H1 (cell line): ENCODE measurements around the gene SERPINB5. TPM values are rescaled to one million over a fixed set of nuclear protein-coding genes. Genes with fewer than 3 reads are reported as not detected.

Experiments
- CTCF ChIA-PET: fragments of 300-600 bp; sonication (Branson Sonifier 250); formaldehyde crosslinking; loops from one replicate; lab custom pipeline; 2021; ENCODE audit not compliant: partially characterized antibody; lab: Charles Lee
- POLR2A ChIA-PET: fragments of 300-600 bp; sonication (Branson Sonifier 250); formaldehyde crosslinking; loops from one replicate; lab custom pipeline; 2021; ENCODE audit warnings: inconsistent platforms; ENCODE audit not compliant: partially characterized antibody; lab: Charles Lee
- DNase-seq, 2 experiments: peaks; one replicate each; pipeline versions ENCODE4 v3.0.0 to v3.0.0-alpha.2; 2010 to 2022; ENCODE audit warnings: low spot score in 2 of 2, low read depth in 1 of 2, mixed read lengths in 1 of 2
- FAIRE-seq: peaks from 2 replicates; lab custom pipeline; 2011; peaks lifted over from hg19 to GRCh38; lab: Jason Lieb, UNC
- H2AFZ ChIP-seq: 2 replicates; pipeline ENCODE4 v1.8.1; 2012; ENCODE audit warnings: low read length, inconsistent platforms
- H2AK5ac ChIP-seq: 2 replicates; pipeline ENCODE4 v1.6.1; 2013; ENCODE audit warnings: low read depth, low read length
- H2BK120ac ChIP-seq: replicated peaks from 2 replicates; pipeline ENCODE3; 2013; ENCODE audit warnings: low read depth, low read length, inconsistent platforms
- H2BK12ac ChIP-seq: 2 replicates; pipeline ENCODE4 v1.6.1; 2013; ENCODE audit warnings: low read depth, low read length
- H2BK15ac ChIP-seq: 2 replicates; pipeline ENCODE4 v1.6.1; 2013; ENCODE audit warnings: low read length
- H2BK20ac ChIP-seq: 2 replicates; pipeline ENCODE4 v1.6.1; 2013; ENCODE audit warnings: low read length
- H2BK5ac ChIP-seq: 2 replicates; pipeline ENCODE4 v1.6.1; 2013; ENCODE audit warnings: low read depth, low read length
- H3K14ac ChIP-seq: 2 replicates; pipeline ENCODE4 v1.6.1; 2013; ENCODE audit warnings: inconsistent platforms; ENCODE audit not compliant: insufficient read length
- H3K18ac ChIP-seq: 2 replicates; pipeline ENCODE4 v1.6.1; 2013; ENCODE audit warnings: low read length; ENCODE audit errors: extremely low read depth
- H3K23ac ChIP-seq: 2 replicates; pipeline ENCODE4 v1.6.1; 2013; ENCODE audit warnings: inconsistent platforms; ENCODE audit not compliant: insufficient read length
- H3K23me2 ChIP-seq: 2 replicates; pipeline ENCODE4 v1.6.1; 2013; ENCODE audit warnings: low read depth, low read length
- H3K27ac ChIP-seq: 2 replicates; pipeline ENCODE4 v1.6.1; 2011; ENCODE audit warnings: low read depth, low read length, inconsistent platforms
- H3K27me3 ChIP-seq, 4 experiments: replicated peaks in 1 of 4; 1 replicate in 1 of 4; 2 replicates in 3 of 4; pipeline versions ENCODE4 v1.6.1 to v1.8.1; 2011 to 2013; ENCODE audit warnings: low read length in 3 of 4, mild to moderate bottlenecking in 3 of 4, inconsistent platforms in 2 of 4, mixed read lengths in 2 of 4, moderate library complexity in 1 of 4; ENCODE audit not compliant: control insufficient read depth in 3 of 4, insufficient read depth in 3 of 4; ENCODE audit errors: extremely low read depth in 1 of 4
- H3K36me3 ChIP-seq, 4 experiments: 2 replicates each; pipeline versions ENCODE4 v1.6.1 to v1.8.1; 2011 to 2013; ENCODE audit warnings: mild to moderate bottlenecking in 4 of 4, low read length in 3 of 4, moderate library complexity in 2 of 4, control low read depth in 1 of 4, inconsistent platforms in 1 of 4; ENCODE audit not compliant: insufficient read depth in 4 of 4, control insufficient read depth in 2 of 4
- H3K4ac ChIP-seq: replicated peaks from 2 replicates; pipeline ENCODE3; 2013; ENCODE audit warnings: low read length, low read depth, mixed read lengths, inconsistent platforms; ENCODE audit not compliant: insufficient read length
- H3K4me1 ChIP-seq, 4 experiments: replicated peaks in 1 of 4; 1 replicate in 1 of 4; 2 replicates in 3 of 4; pipeline versions ENCODE4 v1.6.1 to v1.8.1; 2011 to 2013; ENCODE audit warnings: low read length in 3 of 4, inconsistent platforms in 2 of 4, mixed read lengths in 1 of 4; ENCODE audit not compliant: insufficient read depth in 4 of 4, control insufficient read depth in 3 of 4
- H3K4me2 ChIP-seq, 2 experiments: 2 replicates each; pipeline versions ENCODE4 v1.6.1 to v1.8.1; 2011 to 2013; ENCODE audit warnings: low read depth in 2 of 2, low read length in 2 of 2, control low read depth in 1 of 2, inconsistent platforms in 1 of 2, mild to moderate bottlenecking in 1 of 2; ENCODE audit not compliant: insufficient read depth in 1 of 2
- H3K4me3 ChIP-seq, 4 experiments: fragments of 200-600, 300-600 bp in 1 of 4; sonication (generic), shearing (Covaris generic), sonication (Bioruptor Twin) in 1 of 4; 2 replicates each; pipeline versions ENCODE4 v1.5.1 to v1.8.1; 2011 to 2016; ENCODE audit warnings: low read length in 4 of 4, low read depth in 3 of 4, control low read depth in 2 of 4, inconsistent platforms in 2 of 4, mild to moderate bottlenecking in 2 of 4, mixed read lengths in 1 of 4, moderate library complexity in 1 of 4; ENCODE audit not compliant: insufficient read depth in 2 of 4; ENCODE audit errors: extremely low read depth in 1 of 4
- H3K56ac ChIP-seq: replicated peaks from 2 replicates; pipeline ENCODE3; 2013; ENCODE audit warnings: low read depth, mild to moderate bottlenecking, mixed read lengths, low read length, inconsistent platforms; ENCODE audit not compliant: insufficient read length
- H3K79me1 ChIP-seq: 2 replicates; pipeline ENCODE4 v1.6.1; 2013; ENCODE audit warnings: low read depth, low read length, control low read depth
- H3K79me2 ChIP-seq, 2 experiments: 2 replicates each; pipeline versions ENCODE4 v1.6.1 to v1.8.1; 2012 to 2013; ENCODE audit warnings: low read length in 2 of 2, mild to moderate bottlenecking in 2 of 2, inconsistent platforms in 1 of 2; ENCODE audit not compliant: insufficient read depth in 2 of 2, control insufficient read depth in 1 of 2
- H3K9ac ChIP-seq, 4 experiments: replicated peaks in 1 of 4; 1 replicate in 1 of 4; 2 replicates in 3 of 4; pipeline versions ENCODE4 v1.6.1 to v1.8.1; 2011 to 2013; ENCODE audit warnings: low read depth in 3 of 4, low read length in 3 of 4, control low read depth in 2 of 4, mild to moderate bottlenecking in 2 of 4, moderate library complexity in 2 of 4, inconsistent platforms in 1 of 4; ENCODE audit errors: extremely low read depth in 1 of 4
- H3K9me3 ChIP-seq, 2 experiments: 2 replicates each; pipeline versions ENCODE4 v1.6.1 to v1.8.1; 2012 to 2013; ENCODE audit warnings: mild to moderate bottlenecking in 2 of 2, moderate library complexity in 2 of 2, control low read depth in 1 of 2, inconsistent platforms in 1 of 2, low read depth in 1 of 2, low read length in 1 of 2, mixed read lengths in 1 of 2; ENCODE audit not compliant: insufficient read depth in 2 of 2
- H4K20me1 ChIP-seq, 2 experiments: replicated peaks in 1 of 2; 2 replicates each; pipeline versions ENCODE3 to v1.8.1; 2011 to 2013; ENCODE audit warnings: inconsistent platforms in 2 of 2, low read length in 2 of 2, mild to moderate bottlenecking in 1 of 2; ENCODE audit not compliant: insufficient read depth in 2 of 2, control insufficient read depth in 1 of 2
- H4K5ac ChIP-seq: 2 replicates; pipeline ENCODE4 v1.6.1; 2013; ENCODE audit warnings: low read length, low read depth, mixed read lengths, inconsistent platforms; ENCODE audit not compliant: insufficient read length
- H4K8ac ChIP-seq: 2 replicates; pipeline ENCODE4 v1.8.0; 2013; ENCODE audit warnings: mild to moderate bottlenecking, moderate library complexity, low read length, inconsistent platforms; ENCODE audit not compliant: insufficient read depth; ENCODE audit errors: extremely low read depth
- H4K91ac ChIP-seq: replicated peaks from 2 replicates; pipeline ENCODE3; 2013; ENCODE audit warnings: low read length, mixed read lengths, inconsistent platforms; ENCODE audit not compliant: insufficient read length
- ASH2L ChIP-seq: fragments of 200-600, 300-600 bp; sonication (generic); IDR thresholded peaks from one replicate; pipeline ENCODE4 v1.7.1; 2017; ENCODE audit warnings: low read length
- HDAC6 ChIP-seq: IDR thresholded peaks from one replicate; pipeline ENCODE4 v1.7.1; 2012; ENCODE audit warnings: low read depth, mild to moderate bottlenecking, inconsistent platforms, low read length, moderate library complexity
- POU5F1 ChIP-seq: IDR thresholded peaks from 2 replicates; pipeline ENCODE4 v1.6.1; 2011; ENCODE audit warnings: low read depth, mild to moderate bottlenecking, low read length, moderate library complexity
- RXRA ChIP-seq: IDR thresholded peaks from 2 replicates; pipeline ENCODE4 v1.6.1; 2011; ENCODE audit warnings: low read depth, mild to moderate bottlenecking, low read length, moderate library complexity; ENCODE audit not compliant: insufficient read depth
- SAP30 ChIP-seq: fragments of 300-600 bp; sonication (generic); IDR thresholded peaks from 2 replicates; pipeline ENCODE4 v1.7.1; 2012; ENCODE audit warnings: low read length, moderate library complexity, mild to moderate bottlenecking, inconsistent platforms; ENCODE audit not compliant: insufficient read depth, insufficient replicate concordance
- SIX5 ChIP-seq: IDR thresholded peaks from 2 replicates; pipeline ENCODE4 v1.6.1; 2011; ENCODE audit warnings: mild to moderate bottlenecking, low read depth, low read length
- SP1 ChIP-seq: IDR thresholded peaks from 2 replicates; pipeline ENCODE4 v1.6.1; 2011; ENCODE audit warnings: low read depth, low read length
- WGBS, 2 experiments: shearing (Covaris generic) in 1 of 2; methylation state at CpG; one replicate each; pipeline versions ENCODE4 v1.1.6 to v1.1.7; 2013 to 2015; ENCODE audit warnings: low lambda C conversion rate in 2 of 2, mixed read lengths in 2 of 2, inconsistent platforms in 1 of 2, low coverage in 1 of 2, missing lambda C conversion rate in 1 of 2; ENCODE audit not compliant: insufficient replicate concordance in 2 of 2, insufficient coverage in 1 of 2, insufficient read length in 1 of 2; ENCODE audit errors: extremely low coverage in 1 of 2, missing lambda C conversion rate in 1 of 2; 5-methylcytosine and 5-hydroxymethylcytosine counted together
- polyA plus RNA-seq, 7 experiments: library from polyadenylated mRNA; depleted of rRNA in 3 of 7; stranded (reverse) in 5 of 7; unstranded in 2 of 7; fragments of >200 nt in 5 of 7; fragments of 200-250 nt in 2 of 7; gene quantifications; 1 replicate in 5 of 7; 2 replicates in 1 of 7; 4 replicates in 1 of 7; pipeline versions ENCODE4 v1.2.1 to v1.2.3, GENCODE V29; 2011 to 2013; ENCODE audit warnings: missing spikeins in 2 of 7, mixed read lengths in 2 of 7
- total RNA-seq: library from RNA; stranded (reverse); fragmentation: NEBNext Ultra II Directional; extraction: Animal tissue kit (Norgen Biotek cat#: 25700); gene quantifications from 2 replicates; pipeline ENCODE4 v1.2.1, GENCODE V29; 2021
- TF ChIP-seq, protein P1 (sequence below): IDR thresholded peaks from 2 replicates; pipeline ENCODE4 v1.6.1; 2011; ENCODE audit warnings: low read length, improper control_type of control experiment
- TF ChIP-seq, protein P2 (sequence below), 3 experiments: IDR thresholded peaks; 1 replicate in 2 of 3; 2 replicates in 1 of 3; pipeline versions ENCODE4 v1.5.1 to v1.6.1; 2011; ENCODE audit warnings: low read length in 3 of 3, mild to moderate bottlenecking in 3 of 3, inconsistent platforms in 2 of 3, low read depth in 1 of 3, moderate library complexity in 1 of 3; ENCODE audit not compliant: insufficient read depth in 1 of 3; ENCODE audit errors: control extremely low read depth in 1 of 3
- TF ChIP-seq, protein P3 (sequence below): IDR thresholded peaks from 2 replicates; pipeline ENCODE4 v1.6.1; 2012; ENCODE audit warnings: inconsistent platforms

Gene SERPINB5
- total and polyA plus RNA-seq, 2 of the 8 experiments (the other 6 are each of a cell fraction or from before 2014, with no cell fraction given), result 0.03 TPM; not detected in 1

DNA sequence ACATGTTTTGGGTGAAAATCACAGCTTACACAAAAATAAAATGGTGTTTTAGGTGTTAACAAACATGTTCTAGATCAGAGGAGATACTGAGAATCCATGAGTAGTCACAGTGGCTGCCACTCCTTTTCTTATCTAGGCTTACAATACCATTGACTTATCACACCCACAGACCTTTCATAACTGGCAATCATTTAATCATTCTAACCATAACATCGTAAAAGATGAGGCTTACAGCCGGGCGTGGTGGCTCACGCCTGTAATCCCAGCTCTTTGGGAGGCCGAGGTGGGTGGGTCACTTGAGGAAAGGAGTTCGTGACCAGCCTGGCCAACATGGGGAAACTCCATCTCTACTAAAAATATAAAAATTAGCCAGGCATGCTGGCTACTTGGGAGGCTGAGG, 18.8 kb upstream of the SERPINB5 start:
- no peaks in the 10 kb centered on the region for H3K36me3 ChIP-seq
- H3K9ac ChIP-seq, result no peak overlapping the region
- no peaks in the 10 kb centered on the region for H3K79me2 ChIP-seq
- no peak overlapping the region for H3K23ac ChIP-seq
- H4K20me1 ChIP-seq, result no peaks in the 10 kb centered on the region
- H4K91ac ChIP-seq, result no peak overlapping the region
- H3K9me3 ChIP-seq, result no peaks in the 10 kb centered on the region
- no peak overlapping the region for H2AFZ ChIP-seq
- POLR2A ChIA-PET, result no interaction called here
- H2BK20ac ChIP-seq, result no peak overlapping the region
- no peak overlapping the region for H4K5ac ChIP-seq
- H3K4me3 ChIP-seq, result no peak overlapping the region
- H3K4me2 ChIP-seq, result no peak overlapping the region
- H2BK15ac ChIP-seq, result no peak overlapping the region
- CTCF ChIA-PET, result interaction anchor here (0.7 to 2.4 kb wide), 4 partner anchors 19 to 119 kb away, joined by 3 to 8 read pairs (median 4); no protein-coding TSS in a partner anchor
- no peak overlapping the region for H2BK120ac ChIP-seq
- H3K27me3 ChIP-seq, result no peaks in the 10 kb centered on the region
- DNase-seq, result no peak
- no peak overlapping the region for H3K14ac ChIP-seq
- no peaks in the 10 kb centered on the region for H3K4me1 ChIP-seq
- H2BK5ac ChIP-seq, result no peak overlapping the region
- H3K23me2 ChIP-seq, result no peaks in the 10 kb centered on the region
- no peak overlapping the region for H3K56ac ChIP-seq
- H3K4ac ChIP-seq, result no peak overlapping the region
- no peak overlapping the region for H2AK5ac ChIP-seq
- H3K18ac ChIP-seq, result no peak overlapping the region
- no peak overlapping the region for H3K27ac ChIP-seq
- WGBS, 2 experiments, result 95% methylated on average over 6 of the region's 6 CpGs; no CpG with 5 or more reads in 1 of the 2 experiments
- H2BK12ac ChIP-seq, result no peak overlapping the region
- no peak for FAIRE-seq
- H4K8ac ChIP-seq, result no peak overlapping the region
- H3K79me1 ChIP-seq, result no peaks in the 10 kb centered on the region
- TF ChIP-seq SAP30 (no peak), HDAC6 (no peak), SP1 (no peak), ASH2L (no peak), RXRA (no peak), SIX5 (no peak), POU5F1 (no peak)
- TF ChIP-seq, protein P1, sequence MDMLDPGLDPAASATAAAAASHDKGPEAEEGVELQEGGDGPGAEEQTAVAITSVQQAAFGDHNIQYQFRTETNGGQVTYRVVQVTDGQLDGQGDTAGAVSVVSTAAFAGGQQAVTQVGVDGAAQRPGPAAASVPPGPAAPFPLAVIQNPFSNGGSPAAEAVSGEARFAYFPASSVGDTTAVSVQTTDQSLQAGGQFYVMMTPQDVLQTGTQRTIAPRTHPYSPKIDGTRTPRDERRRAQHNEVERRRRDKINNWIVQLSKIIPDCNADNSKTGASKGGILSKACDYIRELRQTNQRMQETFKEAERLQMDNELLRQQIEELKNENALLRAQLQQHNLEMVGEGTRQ, result no peak
- TF ChIP-seq, protein P2, sequence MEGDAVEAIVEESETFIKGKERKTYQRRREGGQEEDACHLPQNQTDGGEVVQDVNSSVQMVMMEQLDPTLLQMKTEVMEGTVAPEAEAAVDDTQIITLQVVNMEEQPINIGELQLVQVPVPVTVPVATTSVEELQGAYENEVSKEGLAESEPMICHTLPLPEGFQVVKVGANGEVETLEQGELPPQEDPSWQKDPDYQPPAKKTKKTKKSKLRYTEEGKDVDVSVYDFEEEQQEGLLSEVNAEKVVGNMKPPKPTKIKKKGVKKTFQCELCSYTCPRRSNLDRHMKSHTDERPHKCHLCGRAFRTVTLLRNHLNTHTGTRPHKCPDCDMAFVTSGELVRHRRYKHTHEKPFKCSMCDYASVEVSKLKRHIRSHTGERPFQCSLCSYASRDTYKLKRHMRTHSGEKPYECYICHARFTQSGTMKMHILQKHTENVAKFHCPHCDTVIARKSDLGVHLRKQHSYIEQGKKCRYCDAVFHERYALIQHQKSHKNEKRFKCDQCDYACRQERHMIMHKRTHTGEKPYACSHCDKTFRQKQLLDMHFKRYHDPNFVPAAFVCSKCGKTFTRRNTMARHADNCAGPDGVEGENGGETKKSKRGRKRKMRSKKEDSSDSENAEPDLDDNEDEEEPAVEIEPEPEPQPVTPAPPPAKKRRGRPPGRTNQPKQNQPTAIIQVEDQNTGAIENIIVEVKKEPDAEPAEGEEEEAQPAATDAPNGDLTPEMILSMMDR (IDR thresholded peaks at IDR 0.05; ENCODE audit: control extremely low read depth in 1 of 3, insufficient read depth in 1 of 3, low read depth in 1 of 3, low read length in 3 of 3), result no peak
- TF ChIP-seq, protein P3, sequence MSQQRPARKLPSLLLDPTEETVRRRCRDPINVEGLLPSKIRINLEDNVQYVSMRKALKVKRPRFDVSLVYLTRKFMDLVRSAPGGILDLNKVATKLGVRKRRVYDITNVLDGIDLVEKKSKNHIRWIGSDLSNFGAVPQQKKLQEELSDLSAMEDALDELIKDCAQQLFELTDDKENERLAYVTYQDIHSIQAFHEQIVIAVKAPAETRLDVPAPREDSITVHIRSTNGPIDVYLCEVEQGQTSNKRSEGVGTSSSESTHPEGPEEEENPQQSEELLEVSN, result no peak
